Liver (tissue), 3 donors: ENCODE measurements around the gene GMCL1.

ENCODE experiments used
- GABPA ChIP-seq, 2 donors: IDR thresholded peaks in 1 of 2; conservative IDR thresholded peaks in 1 of 2; 2 replicates each; pipeline ENCODE4 v1.6.1; 2016; ENCODE audit warnings: antibody characterized with exemption in 2 of 2, mild to moderate bottlenecking in 1 of 2, moderate library complexity in 1 of 2
- HNF4G ChIP-seq: IDR thresholded peaks from 2 replicates; pipeline ENCODE4 v1.6.1; 2016; ENCODE audit warnings: antibody characterized with exemption
- RAD21 ChIP-seq, 2 donors: IDR thresholded peaks; 2 replicates each; pipeline ENCODE4 v1.6.1; 2016; ENCODE audit warnings: antibody characterized with exemption in 2 of 2, mild to moderate bottlenecking in 2 of 2
- SP1 ChIP-seq: IDR thresholded peaks from 2 replicates; pipeline ENCODE4 v1.6.1; 2018; ENCODE audit warnings: antibody characterized with exemption, mild to moderate bottlenecking
- YY1 ChIP-seq: IDR thresholded peaks from 2 replicates; pipeline ENCODE4 v1.6.1; 2016; ENCODE audit warnings: antibody characterized with exemption, mild to moderate bottlenecking
- TF ChIP-seq, protein P1 (sequence below): fragments of 150-350 bp; IDR thresholded peaks from 2 replicates; pipeline ENCODE4 v1.5.1; 2017; ENCODE audit warnings: improper control_type of control experiment, low read depth, low read length; ENCODE audit not compliant: missing input control
- TF ChIP-seq, protein P2 (sequence below): IDR thresholded peaks from 2 replicates; pipeline ENCODE4 v1.6.1; 2016; ENCODE audit warnings: antibody characterized with exemption
- TF ChIP-seq, protein P3 (sequence below): IDR thresholded peaks from 2 replicates; pipeline ENCODE4 v1.6.1; 2016; ENCODE audit warnings: antibody characterized with exemption
- TF ChIP-seq, protein P4 (sequence below): IDR thresholded peaks from 2 replicates; pipeline ENCODE4 v1.6.1; 2016; ENCODE audit warnings: antibody characterized with exemption, mild to moderate bottlenecking
- TF ChIP-seq, protein P5 (sequence below): IDR thresholded peaks from 2 replicates; pipeline ENCODE4 v1.6.1; 2016; ENCODE audit warnings: antibody characterized with exemption
- donor health status: healthy.
- donor health status: healthy.

DNA sequence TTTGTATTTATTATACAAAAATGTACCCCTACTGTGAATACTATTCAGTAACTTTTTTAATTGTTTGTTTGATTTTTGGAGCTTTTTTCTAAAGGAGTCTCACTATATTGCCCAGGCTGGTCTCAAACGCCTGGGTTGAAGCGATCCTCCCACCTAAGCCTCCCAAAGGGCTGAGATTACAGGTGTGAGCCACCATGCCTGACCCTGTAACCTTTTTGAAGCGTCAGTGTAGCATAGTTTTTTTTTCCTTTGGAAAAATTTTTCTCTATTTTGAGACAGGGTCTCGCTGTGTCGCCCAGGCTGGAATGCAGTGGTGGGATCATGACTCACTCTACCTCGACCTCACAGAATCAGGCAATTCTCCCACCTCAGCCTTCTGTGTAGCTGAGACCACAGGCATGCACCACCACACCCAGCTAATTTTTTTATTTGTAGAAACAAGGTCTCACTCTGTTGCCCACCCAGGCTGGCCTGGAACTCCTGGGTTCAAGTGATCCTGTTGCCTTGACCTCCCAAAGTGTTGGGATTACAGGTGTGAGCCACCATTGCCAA, 2.0 kb downstream of the GMCL1 start:
- TF ChIP-seq HNF4G (no peak), SP1 (no peak), GABPA (IDR thresholded peaks at IDR 0.05 in 1 of 2, conservative IDR thresholded peaks at IDR 0.05 in 1 of 2) (no peak), YY1 (no peak), RAD21 (IDR thresholded peaks at IDR 0.05) (no peak)
- TF ChIP-seq, protein P1, sequence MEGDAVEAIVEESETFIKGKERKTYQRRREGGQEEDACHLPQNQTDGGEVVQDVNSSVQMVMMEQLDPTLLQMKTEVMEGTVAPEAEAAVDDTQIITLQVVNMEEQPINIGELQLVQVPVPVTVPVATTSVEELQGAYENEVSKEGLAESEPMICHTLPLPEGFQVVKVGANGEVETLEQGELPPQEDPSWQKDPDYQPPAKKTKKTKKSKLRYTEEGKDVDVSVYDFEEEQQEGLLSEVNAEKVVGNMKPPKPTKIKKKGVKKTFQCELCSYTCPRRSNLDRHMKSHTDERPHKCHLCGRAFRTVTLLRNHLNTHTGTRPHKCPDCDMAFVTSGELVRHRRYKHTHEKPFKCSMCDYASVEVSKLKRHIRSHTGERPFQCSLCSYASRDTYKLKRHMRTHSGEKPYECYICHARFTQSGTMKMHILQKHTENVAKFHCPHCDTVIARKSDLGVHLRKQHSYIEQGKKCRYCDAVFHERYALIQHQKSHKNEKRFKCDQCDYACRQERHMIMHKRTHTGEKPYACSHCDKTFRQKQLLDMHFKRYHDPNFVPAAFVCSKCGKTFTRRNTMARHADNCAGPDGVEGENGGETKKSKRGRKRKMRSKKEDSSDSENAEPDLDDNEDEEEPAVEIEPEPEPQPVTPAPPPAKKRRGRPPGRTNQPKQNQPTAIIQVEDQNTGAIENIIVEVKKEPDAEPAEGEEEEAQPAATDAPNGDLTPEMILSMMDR = no peak
- TF ChIP-seq, protein P2, sequence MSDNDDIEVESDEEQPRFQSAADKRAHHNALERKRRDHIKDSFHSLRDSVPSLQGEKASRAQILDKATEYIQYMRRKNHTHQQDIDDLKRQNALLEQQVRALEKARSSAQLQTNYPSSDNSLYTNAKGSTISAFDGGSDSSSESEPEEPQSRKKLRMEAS = no peak
- TF ChIP-seq, protein P3, sequence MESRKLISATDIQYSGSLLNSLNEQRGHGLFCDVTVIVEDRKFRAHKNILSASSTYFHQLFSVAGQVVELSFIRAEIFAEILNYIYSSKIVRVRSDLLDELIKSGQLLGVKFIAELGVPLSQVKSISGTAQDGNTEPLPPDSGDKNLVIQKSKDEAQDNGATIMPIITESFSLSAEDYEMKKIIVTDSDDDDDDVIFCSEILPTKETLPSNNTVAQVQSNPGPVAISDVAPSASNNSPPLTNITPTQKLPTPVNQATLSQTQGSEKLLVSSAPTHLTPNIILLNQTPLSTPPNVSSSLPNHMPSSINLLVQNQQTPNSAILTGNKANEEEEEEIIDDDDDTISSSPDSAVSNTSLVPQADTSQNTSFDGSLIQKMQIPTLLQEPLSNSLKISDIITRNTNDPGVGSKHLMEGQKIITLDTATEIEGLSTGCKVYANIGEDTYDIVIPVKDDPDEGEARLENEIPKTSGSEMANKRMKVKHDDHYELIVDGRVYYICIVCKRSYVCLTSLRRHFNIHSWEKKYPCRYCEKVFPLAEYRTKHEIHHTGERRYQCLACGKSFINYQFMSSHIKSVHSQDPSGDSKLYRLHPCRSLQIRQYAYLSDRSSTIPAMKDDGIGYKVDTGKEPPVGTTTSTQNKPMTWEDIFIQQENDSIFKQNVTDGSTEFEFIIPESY = no peak
- TF ChIP-seq, protein P4, sequence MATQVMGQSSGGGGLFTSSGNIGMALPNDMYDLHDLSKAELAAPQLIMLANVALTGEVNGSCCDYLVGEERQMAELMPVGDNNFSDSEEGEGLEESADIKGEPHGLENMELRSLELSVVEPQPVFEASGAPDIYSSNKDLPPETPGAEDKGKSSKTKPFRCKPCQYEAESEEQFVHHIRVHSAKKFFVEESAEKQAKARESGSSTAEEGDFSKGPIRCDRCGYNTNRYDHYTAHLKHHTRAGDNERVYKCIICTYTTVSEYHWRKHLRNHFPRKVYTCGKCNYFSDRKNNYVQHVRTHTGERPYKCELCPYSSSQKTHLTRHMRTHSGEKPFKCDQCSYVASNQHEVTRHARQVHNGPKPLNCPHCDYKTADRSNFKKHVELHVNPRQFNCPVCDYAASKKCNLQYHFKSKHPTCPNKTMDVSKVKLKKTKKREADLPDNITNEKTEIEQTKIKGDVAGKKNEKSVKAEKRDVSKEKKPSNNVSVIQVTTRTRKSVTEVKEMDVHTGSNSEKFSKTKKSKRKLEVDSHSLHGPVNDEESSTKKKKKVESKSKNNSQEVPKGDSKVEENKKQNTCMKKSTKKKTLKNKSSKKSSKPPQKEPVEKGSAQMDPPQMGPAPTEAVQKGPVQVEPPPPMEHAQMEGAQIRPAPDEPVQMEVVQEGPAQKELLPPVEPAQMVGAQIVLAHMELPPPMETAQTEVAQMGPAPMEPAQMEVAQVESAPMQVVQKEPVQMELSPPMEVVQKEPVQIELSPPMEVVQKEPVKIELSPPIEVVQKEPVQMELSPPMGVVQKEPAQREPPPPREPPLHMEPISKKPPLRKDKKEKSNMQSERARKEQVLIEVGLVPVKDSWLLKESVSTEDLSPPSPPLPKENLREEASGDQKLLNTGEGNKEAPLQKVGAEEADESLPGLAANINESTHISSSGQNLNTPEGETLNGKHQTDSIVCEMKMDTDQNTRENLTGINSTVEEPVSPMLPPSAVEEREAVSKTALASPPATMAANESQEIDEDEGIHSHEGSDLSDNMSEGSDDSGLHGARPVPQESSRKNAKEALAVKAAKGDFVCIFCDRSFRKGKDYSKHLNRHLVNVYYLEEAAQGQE = no peak
- TF ChIP-seq, protein P5, sequence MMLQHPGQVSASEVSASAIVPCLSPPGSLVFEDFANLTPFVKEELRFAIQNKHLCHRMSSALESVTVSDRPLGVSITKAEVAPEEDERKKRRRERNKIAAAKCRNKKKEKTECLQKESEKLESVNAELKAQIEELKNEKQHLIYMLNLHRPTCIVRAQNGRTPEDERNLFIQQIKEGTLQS = no peak
